Activated CD4-positive, CD25-positive, alpha-beta regulatory T cell treated with anti-CD3 and anti-CD28 coated beads, Interleukin-2, amount 50 U/mL, for 16 hours (primary cell): ENCODE measurements around the gene IKZF3.
A peak's percentile ranks its signal among the peaks of the same experiment; 100 is the strongest.
"Not testable (repeated sequence)": the region's sequence is repeated elsewhere in the genome, so short reads cannot be mapped to it uniquely, and the experiment has no call there.

Experiments used
- DNase-seq: peaks from one replicate; pipeline ENCODE4 v3.0.0-alpha.2; 2020; ENCODE audit warnings: low read depth, low spot score

IKZF3 gene

GRCh38 chr17:39781031-39781860, 82.9 kb downstream of the IKZF3 start:
- no peak for DNase-seq

- DNase-seq, result no peak
These were observed 86.4 kb downstream of the IKZF3 start for GRCh38 chr17:39777534-39778365.

GRCh38 chr17:39776252-39776651, 87.9 kb downstream of the IKZF3 start:
- no peak for DNase-seq

- DNase-seq, result no peak
These were observed 89.1 kb downstream of the IKZF3 start for GRCh38 chr17:39775031-39775430.

- DNase-seq, result no peak
These were observed 90.1 kb downstream of the IKZF3 start for GRCh38 chr17:39774047-39774446.

GRCh38 chr17:39772987-39773934, 90.9 kb downstream of the IKZF3 start:
- no peak for DNase-seq

- no peak for DNase-seq
These were observed 91.7 kb downstream of the IKZF3 start for GRCh38 chr17:39772415-39772814.

GRCh38 chr17:39769974-39770587, 94.0 kb downstream of the IKZF3 start:
- DNase-seq, result peak; percentile 49

GRCh38 chr17:39767147-39767546, 97.0 kb downstream of the IKZF3 start:
- no peak for DNase-seq

- DNase-seq, result no peak
These were observed 98.3 kb downstream of the IKZF3 start for GRCh38 chr17:39765766-39766165.

- DNase-seq, result no peak
These were observed 98.9 kb downstream of the IKZF3 start for GRCh38 chr17:39765175-39765574.

GRCh38 chr17:39764171-39764570, 99.9 kb downstream of the IKZF3 start:
- not testable (repeated sequence) for DNase-seq

GRCh38 chr17:39763051-39763820, 100.9 kb downstream of the IKZF3 start:
- DNase-seq, result no peak

- DNase-seq, result no peak
These were observed 102.1 kb downstream of the IKZF3 start for GRCh38 chr17:39761861-39762496.

- no peak for DNase-seq
These were observed 104.9 kb downstream of the IKZF3 start for GRCh38 chr17:39759204-39759603.

GRCh38 chr17:39757931-39758873, 105.9 kb downstream of the IKZF3 start:
- no peak for DNase-seq

GRCh38 chr17:39757176-39757662, 106.9 kb downstream of the IKZF3 start:
- DNase-seq, result no peak

- DNase-seq, result no peak
These were observed 107.6 kb downstream of the IKZF3 start for GRCh38 chr17:39756380-39757079.
